HepG2 (cell line): ENCODE data around the gene EPB42. TPM values are rescaled to one million over a fixed set of nuclear protein-coding genes. Genes with fewer than 3 reads are reported as not detected.
"Not testable (repeated sequence)": the region's sequence is repeated elsewhere in the genome, so short reads cannot be mapped to it uniquely, and the experiment has no call there.

Source experiments
- ATAC-seq: fragments of 200-7000 bp; cut with Tn5 transposase; 3 replicates; pipeline ENCODE4 v1.9.1; 2020; ENCODE audit warnings: mild to moderate bottlenecking, moderate library complexity
- BruUV-seq: library from RNA; stranded (reverse); fragments of 400-500 nt; replicated peaks from 2 replicates; lab custom pipeline; 2021; lab: Mats Ljungman, UMichigan
- CTCF ChIA-PET: fragments of 300-600 bp; formaldehyde crosslinking; extraction: SDS; loops from one replicate; lab custom pipeline; 2021; ENCODE audit warnings: low total read pairs, inconsistent platforms, low intra/inter-chr PET ratio; lab: Yijun Ruan, JAX
- POLR2A ChIA-PET: fragments of 350-600 bp; sonication (Branson Sonifier 250); formaldehyde crosslinking; loops from one replicate; lab custom pipeline; 2020; ENCODE audit warnings: antibody characterized with exemption, inconsistent platforms; lab: Yijun Ruan, JAX
- DNase-seq: peaks from one replicate; pipeline ENCODE4 v3.0.0-alpha.2; 2015; ENCODE audit warnings: low spot score
- FAIRE-seq: peaks from 3 replicates; lab custom pipeline; 2011; peaks lifted over from hg19 to GRCh38; lab: Jason Lieb, UNC
- H2AFZ ChIP-seq: one replicate; pipeline ENCODE4 v1.6.1; 2011; ENCODE audit warnings: low read length, inconsistent platforms
- H3K27ac ChIP-seq: fragments of 300-600 bp; 3 replicates; pipeline ENCODE4 v1.8.0; 2011; ENCODE audit warnings: mixed run types, mild to moderate bottlenecking, mixed read lengths, low read length, inconsistent platforms; ENCODE audit not compliant: insufficient read depth; ENCODE audit errors: extremely low read length
- H3K27me3 ChIP-seq, 2 experiments: fragments of 200-600 bp in 1 of 2; 2 replicates in 1 of 2; 3 replicates in 1 of 2; pipeline versions ENCODE4 v1.6.0 to v1.8.0; 2011; ENCODE audit warnings: low read length in 2 of 2, mild to moderate bottlenecking in 2 of 2, moderate library complexity in 2 of 2, inconsistent platforms in 1 of 2; ENCODE audit not compliant: insufficient read depth in 2 of 2, control insufficient read depth in 1 of 2
- H3K36me3 ChIP-seq, 2 experiments: fragments of 200-600 bp in 1 of 2; replicated peaks in 1 of 2; 2 replicates in 1 of 2; 3 replicates in 1 of 2; pipeline versions ENCODE4 v1.5.1 to v1.8.0; 2011; ENCODE audit warnings: low read length in 2 of 2, inconsistent platforms in 1 of 2; ENCODE audit not compliant: insufficient read depth in 2 of 2, control insufficient read depth in 1 of 2
- H3K4me1 ChIP-seq: 2 replicates; pipeline ENCODE4 v1.5.1; 2012; ENCODE audit warnings: low read length, inconsistent platforms; ENCODE audit not compliant: insufficient read depth
- H3K4me2 ChIP-seq: 2 replicates; pipeline ENCODE4 v1.6.0; 2011; ENCODE audit warnings: low read depth, low read length, inconsistent platforms
- H3K4me3 ChIP-seq, 3 experiments: fragments of 200-600 bp in 1 of 3; sonication (generic), shearing (Covaris generic) in 1 of 3; replicated peaks in 1 of 3; 2 replicates each; pipeline ENCODE4 v1.5.1; 2011 to 2016; ENCODE audit warnings: low read length in 3 of 3, inconsistent platforms in 2 of 3, low read depth in 2 of 3, mild to moderate bottlenecking in 2 of 3, control low read depth in 1 of 3, mixed read lengths in 1 of 3; ENCODE audit not compliant: insufficient read depth in 1 of 3
- H3K79me2 ChIP-seq: one replicate; pipeline ENCODE4 v1.6.1; 2011; ENCODE audit warnings: low read length, inconsistent platforms; ENCODE audit not compliant: insufficient read depth
- H3K9ac ChIP-seq: 2 replicates; pipeline ENCODE4 v1.6.0; 2011; ENCODE audit warnings: mild to moderate bottlenecking, low read depth, low read length, inconsistent platforms; ENCODE audit not compliant: insufficient read depth
- H3K9me3 ChIP-seq: 2 replicates; pipeline ENCODE4 v1.5.1; 2012; ENCODE audit warnings: mild to moderate bottlenecking, low read length
- H4K20me1 ChIP-seq: 2 replicates; pipeline ENCODE4 v1.6.0; 2011; ENCODE audit warnings: inconsistent platforms, mild to moderate bottlenecking, low read length, moderate library complexity; ENCODE audit not compliant: insufficient read depth
- CBX2 ChIP-seq, 2 experiments: fragments of 200-600 bp in 1 of 2; sonication (generic); formaldehyde crosslinking in 1 of 2; IDR thresholded peaks; 2 replicates each; pipeline versions ENCODE4 v1.7.0 to v1.8.1; 2018 to 2022; ENCODE audit warnings: low read depth in 2 of 2, low read length in 1 of 2, mild to moderate bottlenecking in 1 of 2, missing genetic modification reagents in 1 of 2
- CEBPB ChIP-seq: IDR thresholded peaks from 2 replicates; pipeline ENCODE4 v1.6.1; 2011; ENCODE audit warnings: low read depth, low read length, improper control_type of control experiment, borderline replicate concordance
- TEAD3 ChIP-seq: optimal IDR thresholded peaks from 2 replicates; pipeline ENCODE3; 2016; ENCODE audit warnings: borderline replicate concordance
- ZMAT3 ChIP-seq: sonication (generic); formaldehyde crosslinking; conservative IDR thresholded peaks from 2 replicates; pipeline ENCODE4 v1.7.0; 2021; ENCODE audit warnings: missing genetic modification reagents
- WGBS: methylation state at CpG from one replicate; pipeline ENCODE4 v1.1.6; 2017; ENCODE audit warnings: low lambda C conversion rate; 5-methylcytosine and 5-hydroxymethylcytosine counted together
- in situ Hi-C: cut with HindIII; loops from 2 replicates; pipeline ENCODE4 v1.10.0; 2017; ENCODE audit warnings: low pct_unique_long_range_greater_than_20kb; ENCODE audit not compliant: extremely low pct_ligation_motif_present
- intact Hi-C: fragments of 100-400 bp; cut with micrococcal nuclease; formaldehyde crosslinking; loops from one replicate; pipeline ENCODE4 v1.10.0; 2022; ENCODE audit not compliant: unreplicated experiment
- polyA plus RNA-seq, 8 experiments: library from polyadenylated mRNA; depleted of rRNA in 3 of 8; stranded (reverse) in 7 of 8; unstranded in 1 of 8; fragments of >200 nt; fragmentation: Illumina TruSeq in 4 of 8; extraction: Trizol in 4 of 8; gene quantifications; 2 replicates each; pipeline versions ENCODE4 v1.2.1 to v1.2.3, GENCODE V29; 2011 to 2016; ENCODE audit warnings: low read depth in 4 of 8, missing spikeins in 1 of 8, mixed read lengths in 1 of 8; ENCODE audit not compliant: insufficient read depth in 1 of 8
- total RNA-seq, 5 experiments: library from RNA; depleted of rRNA; stranded (reverse); fragments of >200 nt; fragmentation: Illumina TruSeq; extraction: Trizol; gene quantifications; 2 replicates each; pipeline ENCODE4 v1.2.3, GENCODE V29; 2016; ENCODE audit warnings: low read depth in 1 of 5
- TF ChIP-seq, protein P1 (sequence below): sonication (generic); formaldehyde crosslinking; IDR thresholded peaks from 2 replicates; pipeline ENCODE4 v1.4.0; 2020; ENCODE audit warnings: missing genetic modification reagents
- TF ChIP-seq, protein P2 (sequence below): sonication (generic); formaldehyde crosslinking; IDR thresholded peaks from 2 replicates; pipeline ENCODE4 v1.5.1; 2020; ENCODE audit warnings: mild to moderate bottlenecking, missing genetic modification reagents, borderline replicate concordance

Gene EPB42
- total and polyA plus RNA-seq, 2 of the 13 experiments (the other 11 are each of a cell fraction or from before 2014, with no cell fraction given): not detected

DNA sequence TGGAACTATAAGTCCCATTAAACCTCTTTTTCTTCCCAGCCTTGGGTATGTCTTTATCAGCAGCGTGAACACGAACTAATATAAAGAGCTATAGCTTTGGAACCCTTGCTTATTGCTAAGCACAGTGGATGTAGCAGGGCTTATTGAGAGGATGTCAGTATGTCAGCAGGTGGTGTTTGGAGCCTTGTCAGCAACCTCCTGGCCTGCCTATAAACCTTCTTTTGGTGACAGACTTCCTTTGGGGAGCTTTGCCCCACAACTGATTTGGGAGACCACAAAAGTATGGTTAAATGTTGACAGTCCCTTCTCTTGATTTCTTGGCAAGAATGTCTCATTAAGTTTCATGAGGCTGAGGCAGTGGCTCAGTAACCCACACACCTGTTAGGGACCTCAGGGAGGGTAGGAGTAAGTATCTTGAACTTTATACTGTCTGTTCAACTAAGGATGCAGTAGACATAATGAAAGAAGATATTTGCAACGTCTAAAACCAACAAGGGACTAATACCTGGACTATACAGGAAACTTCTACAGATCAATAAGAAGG, 20.8 kb downstream of the EPB42 start (continued):
- TF ChIP-seq CBX2 (IDR thresholded peaks at IDR 0.05; ENCODE audit: low read depth, low read length): no peak
- no peak for TF ChIP-seq CBX2 (CRISPR knock-in tag; IDR thresholded peaks at IDR 0.05; ENCODE audit: low read depth)
- TF ChIP-seq, protein P1, sequence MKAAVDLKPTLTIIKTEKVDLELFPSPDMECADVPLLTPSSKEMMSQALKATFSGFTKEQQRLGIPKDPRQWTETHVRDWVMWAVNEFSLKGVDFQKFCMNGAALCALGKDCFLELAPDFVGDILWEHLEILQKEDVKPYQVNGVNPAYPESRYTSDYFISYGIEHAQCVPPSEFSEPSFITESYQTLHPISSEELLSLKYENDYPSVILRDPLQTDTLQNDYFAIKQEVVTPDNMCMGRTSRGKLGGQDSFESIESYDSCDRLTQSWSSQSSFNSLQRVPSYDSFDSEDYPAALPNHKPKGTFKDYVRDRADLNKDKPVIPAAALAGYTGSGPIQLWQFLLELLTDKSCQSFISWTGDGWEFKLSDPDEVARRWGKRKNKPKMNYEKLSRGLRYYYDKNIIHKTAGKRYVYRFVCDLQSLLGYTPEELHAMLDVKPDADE: no peak

DNA sequence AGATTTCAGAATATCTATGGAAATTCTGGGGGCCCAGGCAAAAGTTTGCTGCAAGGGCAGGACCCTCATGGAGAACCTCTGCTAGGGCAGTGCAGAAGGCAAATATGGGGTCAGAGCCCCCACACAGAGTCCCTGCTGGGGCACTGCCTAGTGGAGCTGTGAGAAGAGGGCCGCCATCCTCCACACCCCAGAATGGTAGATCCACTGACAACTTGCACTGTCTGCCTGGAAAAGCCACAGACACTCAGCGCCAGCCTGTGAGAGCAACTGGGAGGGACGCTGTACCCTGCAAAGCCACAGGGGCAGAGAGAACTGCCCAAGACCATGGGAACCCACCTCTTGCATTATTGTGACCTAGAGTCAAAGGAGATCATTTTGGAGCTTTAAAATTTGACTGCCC, 21.8 kb downstream of the EPB42 start:
- Histone ChIP-seq H3K4me3 (no peak overlapping the region), H3K36me3 (peaks cover 1 to 7% of the 10 kb centered on the region in 2 experiments; a peak in 2 of 5 replicates), H3K27me3 (peaks cover 0 to 12% of the 10 kb centered on the region in 2 experiments; a peak in 1 of 5 replicates), H2AFZ (no peak overlapping the region), H3K9me3 (no peaks in the 10 kb centered on the region), H4K20me1 (no peaks in the 10 kb centered on the region), H3K4me2 (no peak overlapping the region), H3K4me1 (peaks cover 3% of the 10 kb centered on the region), H3K27ac (no peak overlapping the region), H3K9ac (no peak overlapping the region), H3K79me2 (no peaks in the 10 kb centered on the region)
- FAIRE-seq: no peak
- in situ Hi-C loops: no loop called here
- no peak for TF ChIP-seq TEAD3 (CRISPR knock-in tag)
- no peak for TF ChIP-seq CEBPB
- TF ChIP-seq, protein P2, sequence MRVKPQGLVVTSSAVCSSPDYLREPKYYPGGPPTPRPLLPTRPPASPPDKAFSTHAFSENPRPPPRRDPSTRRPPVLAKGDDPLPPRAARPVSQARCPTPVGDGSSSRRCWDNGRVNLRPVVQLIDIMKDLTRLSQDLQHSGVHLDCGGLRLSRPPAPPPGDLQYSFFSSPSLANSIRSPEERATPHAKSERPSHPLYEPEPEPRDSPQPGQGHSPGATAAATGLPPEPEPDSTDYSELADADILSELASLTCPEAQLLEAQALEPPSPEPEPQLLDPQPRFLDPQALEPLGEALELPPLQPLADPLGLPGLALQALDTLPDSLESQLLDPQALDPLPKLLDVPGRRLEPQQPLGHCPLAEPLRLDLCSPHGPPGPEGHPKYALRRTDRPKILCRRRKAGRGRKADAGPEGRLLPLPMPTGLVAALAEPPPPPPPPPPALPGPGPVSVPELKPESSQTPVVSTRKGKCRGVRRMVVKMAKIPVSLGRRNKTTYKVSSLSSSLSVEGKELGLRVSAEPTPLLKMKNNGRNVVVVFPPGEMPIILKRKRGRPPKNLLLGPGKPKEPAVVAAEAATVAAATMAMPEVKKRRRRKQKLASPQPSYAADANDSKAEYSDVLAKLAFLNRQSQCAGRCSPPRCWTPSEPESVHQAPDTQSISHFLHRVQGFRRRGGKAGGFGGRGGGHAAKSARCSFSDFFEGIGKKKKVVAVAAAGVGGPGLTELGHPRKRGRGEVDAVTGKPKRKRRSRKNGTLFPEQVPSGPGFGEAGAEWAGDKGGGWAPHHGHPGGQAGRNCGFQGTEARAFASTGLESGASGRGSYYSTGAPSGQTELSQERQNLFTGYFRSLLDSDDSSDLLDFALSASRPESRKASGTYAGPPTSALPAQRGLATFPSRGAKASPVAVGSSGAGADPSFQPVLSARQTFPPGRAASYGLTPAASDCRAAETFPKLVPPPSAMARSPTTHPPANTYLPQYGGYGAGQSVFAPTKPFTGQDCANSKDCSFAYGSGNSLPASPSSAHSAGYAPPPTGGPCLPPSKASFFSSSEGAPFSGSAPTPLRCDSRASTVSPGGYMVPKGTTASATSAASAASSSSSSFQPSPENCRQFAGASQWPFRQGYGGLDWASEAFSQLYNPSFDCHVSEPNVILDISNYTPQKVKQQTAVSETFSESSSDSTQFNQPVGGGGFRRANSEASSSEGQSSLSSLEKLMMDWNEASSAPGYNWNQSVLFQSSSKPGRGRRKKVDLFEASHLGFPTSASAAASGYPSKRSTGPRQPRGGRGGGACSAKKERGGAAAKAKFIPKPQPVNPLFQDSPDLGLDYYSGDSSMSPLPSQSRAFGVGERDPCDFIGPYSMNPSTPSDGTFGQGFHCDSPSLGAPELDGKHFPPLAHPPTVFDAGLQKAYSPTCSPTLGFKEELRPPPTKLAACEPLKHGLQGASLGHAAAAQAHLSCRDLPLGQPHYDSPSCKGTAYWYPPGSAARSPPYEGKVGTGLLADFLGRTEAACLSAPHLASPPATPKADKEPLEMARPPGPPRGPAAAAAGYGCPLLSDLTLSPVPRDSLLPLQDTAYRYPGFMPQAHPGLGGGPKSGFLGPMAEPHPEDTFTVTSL (CRISPR knock-in tag): no peak
- no peak for TF ChIP-seq ZMAT3
- CTCF ChIA-PET: no interaction called here
- no peak for DNase-seq
- BruUV-seq: no TSS peak
- intact Hi-C loops: no loop called here
- no peak for ATAC-seq
- POLR2A ChIA-PET: no interaction called here
- WGBS: 80% methylated on average over 1 of the region's 3 CpGs

DNA sequence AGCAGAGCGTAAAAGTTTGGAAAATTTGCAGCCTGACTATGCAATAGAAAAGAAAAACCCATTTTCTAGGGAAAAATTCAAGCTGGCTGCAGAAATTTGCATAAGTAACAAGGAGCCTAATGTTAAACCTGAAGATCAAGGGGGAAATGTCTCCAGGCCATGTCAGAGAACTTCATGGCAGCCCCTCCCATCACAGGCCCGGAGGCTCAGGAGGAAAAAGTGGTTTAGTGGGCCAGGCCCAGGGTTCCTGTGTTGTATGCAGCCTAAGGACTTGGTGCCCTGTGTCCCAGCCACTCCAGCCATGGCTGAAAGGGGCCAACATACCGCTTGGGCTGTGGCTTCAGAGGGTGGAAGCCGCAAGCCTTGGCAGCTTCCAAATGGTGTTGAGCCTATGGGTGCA, 22.3 kb downstream of the EPB42 start:
- DNase-seq, H3K4me3 ChIP-seq, H3K36me3 ChIP-seq, POLR2A ChIA-PET, H3K4me1 ChIP-seq, CTCF ChIA-PET, H2AFZ ChIP-seq, intact Hi-C loops, H3K9ac ChIP-seq, H3K27ac ChIP-seq, BruUV-seq, FAIRE-seq, in situ Hi-C loops, H4K20me1 ChIP-seq, ATAC-seq, H3K9me3 ChIP-seq, H3K79me2 ChIP-seq, H3K4me2 ChIP-seq: not testable (repeated sequence)
- 97% methylated on average over 1 of the region's 4 CpGs for whole genome bisulfite sequencing
- peaks cover 0 to 10% of the 10 kb centered on the region in 2 experiments; a peak in 1 of 5 replicates for H3K27me3 ChIP-seq
